SK-N-MC (cell line): ENCODE data around the gene PTPMT1.

ENCODE experiments used
- EZH2 ChIP-seq: fragments of 200-600 bp; sonication (generic); IDR thresholded peaks from one replicate; pipeline ENCODE4 v1.6.1; 2017; ENCODE audit warnings: antibody characterized with exemption
- POLR2AphosphoS5 ChIP-seq: IDR thresholded peaks from 2 replicates; pipeline ENCODE4 v1.6.1; 2012; ENCODE audit warnings: mild to moderate bottlenecking, low read depth, low read length, borderline replicate concordance

DNA sequence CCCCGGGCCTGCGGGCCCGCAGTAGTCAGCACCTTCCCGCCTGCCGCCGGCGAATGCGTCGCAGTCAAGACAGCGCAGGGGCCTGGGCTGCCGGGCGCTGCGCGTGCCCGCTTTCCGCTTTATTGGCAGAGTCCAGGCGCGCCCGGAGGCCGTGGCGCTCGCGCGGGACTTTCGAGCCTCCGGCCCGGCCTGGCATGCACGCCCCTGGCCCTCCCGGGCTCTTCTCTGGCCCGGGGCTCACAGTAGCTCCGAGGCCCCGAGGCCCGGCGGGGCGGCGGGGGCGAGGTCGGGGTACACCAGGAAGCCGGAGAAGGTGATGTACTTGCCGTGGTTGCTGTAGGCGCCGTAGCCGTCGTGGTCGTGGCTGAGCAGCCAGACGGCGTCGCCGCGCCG is 24.2 kb downstream of the PTPMT1 start:
- TF ChIP-seq POLR2AphosphoS5 (no peak), EZH2 (no peak)
